Naive thymus-derived CD4-positive, alpha-beta T cell (primary cell): ENCODE data around the gene FAM131B. TPM values are rescaled to one million over a fixed set of nuclear protein-coding genes. Genes with fewer than 3 reads are reported as not detected.

Source experiments
- ATAC-seq: fragments of 150-1000 bp; cut with Tn5 transposase; 2 replicates; pipeline ENCODE4 v1.10.0; 2021; ENCODE audit warnings: mild to moderate bottlenecking, moderate library complexity
- CTCF ChIA-PET: fragments of 350-600 bp; sonication (Branson Sonifier 250); formaldehyde crosslinking; loops from one replicate; lab custom pipeline; 2021; ENCODE audit warnings: antibody characterized with exemption; lab: Charles Lee
- POLR2A ChIA-PET: fragments of 350-600 bp; sonication (Branson Sonifier 250); formaldehyde crosslinking; loops from one replicate; lab custom pipeline; 2021; ENCODE audit warnings: antibody characterized with exemption, inconsistent platforms; lab: Charles Lee
- DNase-seq, 9 donors: peaks; one replicate each; pipeline versions ENCODE4 v3.0.0 to v3.0.0-alpha.2; 2020 to 2022; ENCODE audit warnings: mixed read lengths in 1 of 9
- H3K27ac ChIP-seq: one replicate; pipeline ENCODE4 v1.7.0; 2013; ENCODE audit warnings: mild to moderate bottlenecking, low read depth, low read length, moderate library complexity
- H3K27me3 ChIP-seq, 2 donors: one replicate each; pipeline ENCODE4 v1.7.0; 2013; ENCODE audit warnings: low read length in 2 of 2, mild to moderate bottlenecking in 2 of 2, moderate library complexity in 2 of 2; ENCODE audit not compliant: control insufficient read depth in 2 of 2, insufficient read depth in 2 of 2
- H3K36me3 ChIP-seq, 3 experiments: 1 replicate in 2 of 3; 2 replicates in 1 of 3; pipeline ENCODE4 v1.7.0; 2013; ENCODE audit warnings: low read length in 3 of 3, mild to moderate bottlenecking in 3 of 3, moderate library complexity in 1 of 3; ENCODE audit not compliant: insufficient read depth in 3 of 3, control insufficient read depth in 2 of 3
- H3K4me1 ChIP-seq, 2 donors: one replicate each; pipeline ENCODE4 v1.7.0; 2013; ENCODE audit warnings: low read length in 2 of 2, mild to moderate bottlenecking in 2 of 2, moderate library complexity in 1 of 2; ENCODE audit not compliant: control insufficient read depth in 2 of 2, insufficient read depth in 2 of 2
- H3K4me3 ChIP-seq: 2 replicates; pipeline ENCODE4 v1.7.0; 2013; ENCODE audit warnings: mild to moderate bottlenecking, low read length
- H3K9me3 ChIP-seq, 3 experiments: 1 replicate in 2 of 3; 2 replicates in 1 of 3; pipeline ENCODE4 v1.7.0; 2013; ENCODE audit warnings: low read length in 3 of 3; ENCODE audit not compliant: control insufficient read depth in 2 of 3
- H3K27ac Mint-ChIP-seq, 9 donors: one replicate each; pipeline ENCODE4 v1.8.0; 2020 to 2022; ENCODE audit warnings: mixed read lengths in 9 of 9, mild to moderate bottlenecking in 8 of 9, moderate library complexity in 5 of 9, inconsistent platforms in 2 of 9
- H3K27me3 Mint-ChIP-seq, 5 donors: one replicate each; pipeline ENCODE4 v1.8.0; 2021 to 2022; ENCODE audit warnings: mixed read lengths in 5 of 5, mild to moderate bottlenecking in 1 of 5
- H3K36me3 Mint-ChIP-seq, 5 donors: one replicate each; pipeline ENCODE4 v1.8.0; 2020 to 2022; ENCODE audit warnings: mixed read lengths in 5 of 5, mild to moderate bottlenecking in 3 of 5, inconsistent platforms in 1 of 5
- H3K4me1 Mint-ChIP-seq, 7 donors: one replicate each; pipeline ENCODE4 v1.8.0; 2020 to 2022; ENCODE audit warnings: mixed read lengths in 7 of 7, mild to moderate bottlenecking in 3 of 7, inconsistent platforms in 1 of 7
- H3K4me3 Mint-ChIP-seq, 10 donors: one replicate each; pipeline ENCODE4 v1.8.0; 2020 to 2022; ENCODE audit warnings: mild to moderate bottlenecking in 10 of 10, mixed read lengths in 10 of 10, moderate library complexity in 6 of 10, inconsistent platforms in 2 of 10
- H3K9me3 Mint-ChIP-seq, 11 donors: one replicate each; pipeline ENCODE4 v1.8.0; 2020 to 2022; ENCODE audit warnings: mixed read lengths in 11 of 11, mild to moderate bottlenecking in 4 of 11, inconsistent platforms in 1 of 11, moderate library complexity in 1 of 11
- intact Hi-C, 2 donors: fragments of 100-400 bp; cut with micrococcal nuclease; formaldehyde crosslinking; loops; one replicate each; pipeline ENCODE4 v1.15.1; 2023
- polyA plus RNA-seq, 2 donors: library from polyadenylated mRNA; unstranded; fragments of 300-500 nt; fragmentation: Illumina TruSeq; gene quantifications; one replicate each; pipeline ENCODE4 v1.2.3, GENCODE V29; 2021
- total RNA-seq, 6 experiments: library from RNA in 5 of 6; stranded (reverse) in 5 of 6; gene quantifications; 1 replicate in 5 of 6; 2 replicates in 1 of 6; pipeline ENCODE4 v1.2.3 and lab custom pipeline; 2021 to 2026

The FAM131B gene
- total and polyA plus RNA-seq, 7 experiments from 2014 or later, result 0.19 to 1.4 (median 0.53) TPM; not detected in 4

DNA sequence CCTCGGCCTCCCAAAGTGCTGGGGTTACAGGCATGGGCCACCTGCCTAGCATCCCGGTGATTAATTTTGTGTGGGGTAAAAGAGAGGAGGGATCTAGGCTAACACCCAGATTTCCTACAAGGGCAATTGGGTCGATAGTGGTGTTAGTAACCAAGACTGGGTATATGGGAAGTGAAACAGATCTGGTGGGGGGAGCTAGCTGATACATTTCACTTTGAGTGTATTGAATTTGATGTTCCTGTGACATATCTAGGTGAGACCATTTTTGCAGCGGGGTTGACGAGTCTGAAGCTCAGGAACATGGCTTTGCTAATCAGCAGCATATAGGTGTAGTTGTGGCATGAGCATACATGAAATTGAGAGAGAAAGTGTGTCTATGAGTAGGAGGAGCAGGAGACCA lies 34.6 kb downstream of the FAM131B start:
- Mint-ChIP-seq H3K27ac (no peak overlapping the region), H3K27me3 (peaks cover 0 to 11% (median 0%) of the 10 kb centered on the region in 5 donors), H3K4me1 (peaks cover 0 to 18% (median 9%) of the 10 kb centered on the region in 7 donors), H3K36me3 (no peaks in the 10 kb centered on the region), H3K9me3 (peaks cover 0 to 2% (median 0%) of the 10 kb centered on the region in 11 donors), H3K4me3 (no peak overlapping the region)
- ATAC-seq, result no peak
- Histone ChIP-seq H3K4me3 (no peak overlapping the region), H3K27ac (no peak overlapping the region), H3K27me3 (no peaks in the 10 kb centered on the region), H3K4me1 (peaks cover 0 to 9% of the 10 kb centered on the region in 2 donors), H3K9me3 (no peaks in the 10 kb centered on the region), H3K36me3 (no peaks in the 10 kb centered on the region)
- no peak for DNase-seq
- intact Hi-C loops, result no loop called here
- CTCF ChIA-PET, result interaction anchor here (1.1 kb wide), 2 partner anchors 15 to 48 kb away, joined by 3 to 4 read pairs; no protein-coding TSS in a partner anchor
- POLR2A ChIA-PET, result interaction anchor here (1.0 kb wide), 1 partner anchor 89 kb away, joined by 6 read pairs; no protein-coding TSS in a partner anchor

DNA sequence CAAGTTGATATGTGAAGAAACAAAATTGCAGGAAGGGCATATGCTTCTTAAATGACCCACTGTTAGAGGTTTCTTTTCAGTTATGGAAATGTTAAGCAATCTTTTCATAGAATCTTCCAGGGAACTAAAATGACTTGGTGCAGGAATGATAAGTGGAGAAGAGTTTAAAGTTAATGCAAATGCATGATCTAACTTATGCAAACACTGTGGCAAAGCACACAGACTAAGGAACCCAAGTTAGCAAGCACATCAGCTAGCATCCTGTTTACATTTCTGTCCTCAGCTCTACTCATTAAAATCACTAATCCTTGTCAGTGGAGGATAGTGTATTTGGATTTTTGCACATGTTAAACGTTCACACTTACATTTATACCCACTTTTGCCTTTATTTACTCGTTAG lies 37.3 kb downstream of the FAM131B start:
- ChIA-PET CTCF (interaction anchor here (1.0 kb wide), 1 partner anchor 12 kb away, joined by 3 read pairs; no protein-coding TSS in a partner anchor), POLR2A (interaction anchor here (0.9 to 1.5 kb wide), 2 partner anchors 37 to 645 kb away, joined by 3 to 4 read pairs; partner anchors contain the start of gene CASP2)
- DNase-seq (no peak), ATAC-seq (no peak)
- no peaks in the 10 kb centered on the region for H3K9me3 ChIP-seq
- intact Hi-C loops, result no loop called here
- no peak overlapping the region for H3K4me3 ChIP-seq
- no peak overlapping the region for H3K27ac ChIP-seq
- H3K4me1 ChIP-seq, result peaks cover 0 to 9% of the 10 kb centered on the region in 2 donors
- no peaks in the 10 kb centered on the region for H3K27me3 ChIP-seq
- H3K27ac Mint-ChIP-seq, result peak overlapping the region in 1 of 9 donors; percentile 78
- peak overlapping the region in 1 of 10 donors; percentile 29 for H3K4me3 Mint-ChIP-seq
- peaks cover 0 to 21% (median 10%) of the 10 kb centered on the region in 7 donors for H3K4me1 Mint-ChIP-seq
- peaks cover 0 to 2% (median 0%) of the 10 kb centered on the region in 11 donors for H3K9me3 Mint-ChIP-seq
- peaks cover 0 to under 1% (median 0%) of the 10 kb centered on the region in 5 donors for H3K27me3 Mint-ChIP-seq
- H3K36me3 ChIP-seq, result no peaks in the 10 kb centered on the region
- H3K36me3 Mint-ChIP-seq, result no peaks in the 10 kb centered on the region

DNA sequence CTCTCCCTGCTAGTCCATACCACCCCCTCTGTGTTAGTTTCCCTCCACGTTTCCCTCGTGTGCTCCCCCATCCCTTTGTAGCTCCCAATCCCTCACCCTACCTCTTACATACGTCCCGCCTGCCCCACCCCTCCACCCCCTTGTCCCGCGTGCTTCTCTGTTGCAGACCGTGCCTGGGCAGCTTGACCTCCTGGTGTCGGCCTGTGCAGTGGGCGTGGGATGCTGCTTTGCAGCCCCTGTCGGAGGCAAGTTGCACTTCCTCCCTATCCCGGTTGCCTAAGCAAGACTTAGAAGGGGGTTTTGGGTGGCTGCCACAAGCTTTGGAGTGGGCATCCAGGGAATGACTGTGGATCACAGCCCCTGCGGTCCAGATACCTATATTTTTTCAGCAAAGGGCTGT lies 38.9 kb downstream of the FAM131B start:
- Histone ChIP-seq H3K27me3 (no peaks in the 10 kb centered on the region), H3K4me3 (no peak overlapping the region), H3K36me3 (no peaks in the 10 kb centered on the region), H3K9me3 (no peaks in the 10 kb centered on the region), H3K27ac (no peak overlapping the region), H3K4me1 (peaks cover 0 to 9% of the 10 kb centered on the region in 2 donors)
- H3K27me3 Mint-ChIP-seq, result peaks cover 0 to 13% (median 0%) of the 10 kb centered on the region in 5 donors
- DNase-seq, result no peak
- peaks cover 0 to 2% (median 0%) of the 10 kb centered on the region in 11 donors for H3K9me3 Mint-ChIP-seq
- no peak overlapping the region for H3K4me3 Mint-ChIP-seq
- CTCF ChIA-PET, result no interaction called here
- peaks cover 0 to 21% (median 10%) of the 10 kb centered on the region in 7 donors for H3K4me1 Mint-ChIP-seq
- no peak overlapping the region for H3K27ac Mint-ChIP-seq
- intact Hi-C loops, result no loop called here
- no peaks in the 10 kb centered on the region for H3K36me3 Mint-ChIP-seq
- POLR2A ChIA-PET, result no interaction called here
- no peak for ATAC-seq

DNA sequence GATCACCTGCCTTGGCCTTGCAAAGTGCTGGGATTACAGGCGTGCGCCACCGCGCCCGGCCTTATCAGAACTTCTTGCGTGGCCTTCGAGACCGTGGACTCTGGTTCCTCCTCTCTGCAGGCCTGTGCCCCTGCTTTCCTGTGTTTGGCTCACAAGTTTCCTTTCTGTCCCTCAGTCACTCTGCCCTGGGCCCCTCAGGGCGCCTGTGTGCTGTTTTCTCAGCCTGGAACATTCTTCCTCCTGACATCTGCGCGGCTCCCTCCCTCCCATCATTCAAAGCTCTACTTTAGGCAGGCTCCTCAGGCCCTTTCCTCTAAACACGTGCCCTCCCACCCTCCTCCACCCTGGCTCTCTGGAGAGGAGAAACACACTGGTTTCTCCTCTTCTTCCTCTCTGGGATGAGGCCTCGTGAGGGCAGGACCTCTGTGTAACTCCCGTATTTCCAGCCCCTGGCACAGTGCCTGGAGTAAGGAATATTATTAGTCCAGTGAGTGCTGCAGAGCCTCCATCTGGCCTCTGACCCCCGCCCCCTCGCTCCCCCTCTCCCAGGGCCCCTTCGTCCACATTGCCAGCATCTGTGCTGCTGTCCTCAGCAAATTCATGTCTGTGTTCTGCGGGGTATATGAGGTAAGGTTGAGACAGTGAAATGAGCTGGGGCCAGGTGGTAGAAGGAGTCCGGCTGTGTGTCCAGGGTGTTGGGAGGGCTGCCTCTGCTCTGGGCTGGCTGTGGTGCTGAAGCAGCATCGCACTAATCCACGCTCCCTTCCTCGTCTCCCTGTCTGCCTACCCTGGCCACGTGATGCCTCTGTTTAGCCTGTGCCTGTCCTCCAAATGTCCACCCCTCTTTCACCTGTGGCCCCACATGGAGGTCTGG lies 39.5 kb downstream of the FAM131B start:
- no peaks in the 10 kb centered on the region for H3K9me3 ChIP-seq
- Mint-ChIP-seq H3K4me1 (peaks cover 0 to 21% (median 9%) of the 10 kb centered on the region in 7 donors), H3K4me3 (no peak overlapping the region), H3K36me3 (no peaks in the 10 kb centered on the region), H3K27ac (no peak overlapping the region), H3K9me3 (peaks cover 0 to 2% (median 0%) of the 10 kb centered on the region in 11 donors), H3K27me3 (peaks cover 0 to 15% (median 0%) of the 10 kb centered on the region in 5 donors)
- POLR2A ChIA-PET, result no interaction called here
- H3K27ac ChIP-seq, result no peak overlapping the region
- intact Hi-C loops, result no loop called here
- H3K4me1 ChIP-seq, result peaks cover 0 to 9% of the 10 kb centered on the region in 2 donors
- CTCF ChIA-PET, result interaction anchor here (1.2 kb wide), 1 partner anchor 87 kb away, joined by 3 read pairs; no protein-coding TSS in a partner anchor
- H3K27me3 ChIP-seq, result no peaks in the 10 kb centered on the region
- H3K4me3 ChIP-seq, result no peak overlapping the region
- DNase-seq, result no peak
- ATAC-seq, result no peak
- no peaks in the 10 kb centered on the region for H3K36me3 ChIP-seq

DNA sequence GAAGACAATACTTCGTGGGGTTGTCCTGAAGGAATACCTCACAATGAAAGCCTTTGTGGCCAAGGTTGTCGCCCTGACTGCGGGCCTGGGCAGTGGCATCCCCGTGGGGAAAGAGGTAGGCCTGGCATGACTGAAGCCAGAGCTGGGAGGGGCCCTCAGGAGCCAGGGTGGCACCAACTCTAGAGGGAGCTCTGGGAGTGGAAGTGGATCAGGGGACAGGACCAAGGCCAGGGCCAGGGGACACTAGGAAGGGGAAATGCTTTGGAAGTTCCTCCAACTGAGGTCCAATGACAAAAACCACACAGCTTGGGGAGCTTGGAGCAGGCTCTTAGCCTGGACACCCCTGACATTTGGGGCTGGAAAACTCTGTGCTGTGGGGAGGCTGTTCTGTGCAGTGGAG lies 40.8 kb downstream of the FAM131B start:
- H3K4me1 Mint-ChIP-seq, result peaks cover 0 to 23% (median 9%) of the 10 kb centered on the region in 7 donors
- no peaks in the 10 kb centered on the region for H3K36me3 Mint-ChIP-seq
- H3K9me3 Mint-ChIP-seq, result peaks cover 0 to 2% (median 0%) of the 10 kb centered on the region in 11 donors
- ChIA-PET POLR2A (no interaction called here), CTCF (no interaction called here)
- DNase-seq, result no peak
- no peak overlapping the region for H3K27ac Mint-ChIP-seq
- H3K9me3 ChIP-seq, result no peaks in the 10 kb centered on the region
- H3K27me3 ChIP-seq, result no peaks in the 10 kb centered on the region
- H3K4me3 Mint-ChIP-seq, result no peak overlapping the region
- ATAC-seq, result peak; percentile 56
- H3K4me1 ChIP-seq, result peaks cover 0 to 9% of the 10 kb centered on the region in 2 donors
- no peaks in the 10 kb centered on the region for H3K36me3 ChIP-seq
- no peak overlapping the region for H3K27ac ChIP-seq
- H3K4me3 ChIP-seq, result no peak overlapping the region
- peaks cover 0 to 17% (median 0%) of the 10 kb centered on the region in 5 donors for H3K27me3 Mint-ChIP-seq
- intact Hi-C loops, result loop anchor here in 1 of 2 donors (1.0 kb wide), 1 partner anchor 95 kb away; no protein-coding TSS in a partner anchor

DNA sequence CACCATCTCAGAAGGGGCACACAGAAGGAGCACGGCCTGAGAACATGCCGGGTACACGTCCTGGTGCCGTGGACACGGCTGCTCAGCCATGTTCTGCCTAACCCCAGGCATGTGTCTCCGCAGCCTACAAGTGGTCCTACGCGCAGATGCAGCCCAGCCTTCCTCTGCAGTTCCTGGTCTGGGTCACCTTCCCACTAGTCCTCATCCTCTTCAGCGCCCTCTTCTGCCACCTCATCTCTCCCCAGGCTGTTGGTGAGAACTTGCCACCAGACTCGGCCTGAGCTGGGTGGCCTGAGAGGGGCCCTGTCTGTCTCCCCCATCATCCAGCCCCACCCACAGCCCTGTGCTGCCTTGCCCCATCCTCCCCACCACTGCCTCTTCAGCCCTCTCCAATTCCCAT lies 41.3 kb downstream of the FAM131B start:
- no peaks in the 10 kb centered on the region for H3K36me3 ChIP-seq
- intact Hi-C loops, result loop anchor here in 1 of 2 donors (1.0 kb wide), 1 partner anchor 95 kb away; no protein-coding TSS in a partner anchor
- Mint-ChIP-seq H3K27me3 (peaks cover 0 to 17% (median 0%) of the 10 kb centered on the region in 5 donors), H3K4me3 (no peak overlapping the region), H3K9me3 (no peaks in the 10 kb centered on the region), H3K27ac (no peak overlapping the region), H3K4me1 (peaks cover 0 to 26% (median 9%) of the 10 kb centered on the region in 7 donors), H3K36me3 (no peaks in the 10 kb centered on the region)
- no peaks in the 10 kb centered on the region for H3K27me3 ChIP-seq
- ChIA-PET CTCF (no interaction called here), POLR2A (no interaction called here)
- DNase-seq (no peak), ATAC-seq (no peak)
- H3K4me1 ChIP-seq, result peaks cover 0 to 9% of the 10 kb centered on the region in 2 donors
- H3K4me3 ChIP-seq, result no peak overlapping the region
- no peak overlapping the region for H3K27ac ChIP-seq
- no peaks in the 10 kb centered on the region for H3K9me3 ChIP-seq
